Measurements from ENCODE around the gene STAT5A. TPM values are rescaled to one million over a fixed set of nuclear protein-coding genes. Genes with fewer than 3 reads are reported as not detected.
A peak's percentile ranks its signal among the peaks of the same experiment; 100 is the strongest.

Gene STAT5A
- total RNA-seq, 1 donor from 2014 or later: 2.9 TPM

GRCh38 chr17:42271779-42272035, 16.6 kb upstream of the STAT5A start:
- Mint-ChIP-seq H3K9me3 (no peaks in the 10 kb centered on the region), H3K4me3 (no peak overlapping the region), H3K4me1 (peaks cover 34% of the 10 kb centered on the region), H3K27me3 (ENCODE audit: low read depth) (no peaks in the 10 kb centered on the region), H3K36me3 (ENCODE audit: low read depth) (no peaks in the 10 kb centered on the region), H3K27ac (ENCODE audit: unreplicated experiment) (no peak overlapping the region)
- no peak for TF ChIP-seq CTCF (conservative IDR thresholded peaks at IDR 0.05)
- no peak for DNase-seq (ENCODE audit: low read depth, low spot score)

DNA sequence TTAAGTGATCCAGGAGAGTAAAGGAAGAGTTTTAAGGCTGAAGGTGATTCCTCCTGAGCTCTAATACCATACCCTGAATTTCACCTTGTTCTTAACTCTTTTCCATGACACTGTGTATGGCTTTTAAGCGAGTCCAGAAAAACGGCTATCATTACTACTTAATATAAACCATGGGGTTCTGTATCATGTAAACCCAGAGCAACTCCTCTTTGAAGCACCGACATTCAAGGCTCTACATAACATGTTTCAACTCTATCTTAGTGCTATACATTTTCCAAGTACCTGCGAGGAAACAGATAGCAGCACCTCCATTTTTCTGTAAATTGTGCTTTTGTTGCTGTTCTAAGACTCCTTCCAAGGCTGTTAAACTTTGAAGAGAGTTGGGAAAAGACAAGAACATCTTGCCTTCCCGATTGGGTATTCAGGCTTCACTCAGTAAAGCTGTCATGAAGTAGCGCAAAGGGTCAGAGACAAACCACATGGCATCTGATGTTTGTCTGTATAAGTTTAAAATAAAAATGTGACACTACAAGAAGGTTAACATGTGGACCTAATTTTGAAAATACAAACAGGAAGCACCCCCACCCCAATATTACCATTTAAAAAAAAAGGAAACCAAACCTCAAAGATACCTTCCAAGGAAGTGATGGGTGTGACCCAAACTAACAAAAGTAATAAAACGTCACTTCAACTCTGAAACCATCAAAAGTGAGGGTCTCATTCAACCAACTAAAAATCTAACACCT, 16.0 kb upstream of the STAT5A start:
- Mint-ChIP-seq H3K4me3 (peak overlapping the region; percentile 38), H3K27ac (ENCODE audit: unreplicated experiment) (no peak overlapping the region), H3K27me3 (ENCODE audit: low read depth) (no peaks in the 10 kb centered on the region), H3K4me1 (peaks cover 40% of the 10 kb centered on the region), H3K9me3 (no peaks in the 10 kb centered on the region), H3K36me3 (ENCODE audit: low read depth) (no peaks in the 10 kb centered on the region)
- TF ChIP-seq CTCF (conservative IDR thresholded peaks at IDR 0.05): no peak
- no peak for DNase-seq (ENCODE audit: low read depth, low spot score)

DNA sequence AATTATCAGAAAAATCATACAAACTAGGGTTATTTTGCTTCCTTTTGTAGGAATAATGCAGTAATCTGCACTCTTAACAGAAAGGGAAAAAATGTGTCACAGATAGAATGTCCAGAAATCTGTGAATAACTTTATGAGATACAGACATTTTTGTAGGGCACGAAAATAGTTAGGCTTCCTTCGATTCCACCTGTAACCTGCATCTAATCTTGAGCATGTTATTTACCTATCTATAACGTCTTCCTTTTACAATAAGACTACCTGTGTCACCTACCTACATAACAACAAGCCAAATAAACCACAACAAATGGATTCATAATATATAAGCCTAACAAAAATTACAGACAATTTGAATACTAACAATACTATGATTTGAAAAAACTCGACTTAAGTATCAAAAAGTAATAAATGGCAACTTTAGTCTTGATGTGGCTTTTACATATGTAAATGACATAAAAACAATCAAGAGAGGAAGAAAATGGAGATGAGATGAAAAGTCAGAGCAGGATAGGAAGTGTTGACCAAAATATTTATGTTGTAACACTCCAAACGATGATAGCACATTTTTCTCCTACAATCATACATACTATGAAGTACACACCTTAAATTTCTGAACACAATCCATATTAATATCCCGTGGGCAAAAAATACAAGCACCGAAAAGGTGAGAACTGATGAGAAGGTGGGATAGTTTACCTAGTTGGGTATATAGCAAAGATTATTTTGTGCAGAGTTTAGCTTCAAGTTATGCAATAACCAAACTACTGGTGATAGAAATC, 14.6 kb upstream of the STAT5A start:
- Mint-ChIP-seq H3K27ac (ENCODE audit: unreplicated experiment) (no peak overlapping the region), H3K9me3 (no peaks in the 10 kb centered on the region), H3K27me3 (ENCODE audit: low read depth) (no peaks in the 10 kb centered on the region), H3K4me1 (peaks cover 49% of the 10 kb centered on the region), H3K36me3 (ENCODE audit: low read depth) (no peaks in the 10 kb centered on the region), H3K4me3 (peak overlapping the region; percentile 67)
- no peak for DNase-seq (ENCODE audit: low read depth, low spot score)
- TF ChIP-seq CTCF (conservative IDR thresholded peaks at IDR 0.05): no peak

DNA sequence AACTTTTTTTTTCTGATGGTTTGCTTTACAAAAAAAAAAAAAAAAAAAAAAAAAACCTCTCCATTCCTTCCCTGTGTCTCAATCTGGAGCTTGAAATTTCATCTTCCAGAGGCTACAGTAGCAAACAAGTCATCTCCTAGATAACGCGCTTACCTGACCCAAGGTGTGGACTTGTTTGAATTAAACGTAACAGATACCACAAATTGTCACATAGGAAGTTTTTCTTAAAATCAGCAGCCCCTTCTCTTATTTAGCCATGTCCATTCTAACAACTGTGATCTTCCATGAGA, 14.1 kb upstream of the STAT5A start:
- Mint-ChIP-seq H3K27ac (ENCODE audit: unreplicated experiment) (no peak overlapping the region), H3K4me1 (peaks cover 49% of the 10 kb centered on the region), H3K4me3 (peak overlapping the region; percentile 94), H3K27me3 (ENCODE audit: low read depth) (no peaks in the 10 kb centered on the region), H3K9me3 (no peaks in the 10 kb centered on the region), H3K36me3 (ENCODE audit: low read depth) (no peaks in the 10 kb centered on the region)
- TF ChIP-seq CTCF (conservative IDR thresholded peaks at IDR 0.05): no peak
- no peak for DNase-seq (ENCODE audit: low read depth, low spot score)

- H3K27ac Mint-ChIP-seq (ENCODE audit: unreplicated experiment): peak overlapping the region; percentile 91
- H3K36me3 Mint-ChIP-seq (ENCODE audit: low read depth): no peaks in the 10 kb centered on the region
- no peaks in the 10 kb centered on the region for H3K9me3 Mint-ChIP-seq
- no peaks in the 10 kb centered on the region for H3K27me3 Mint-ChIP-seq (ENCODE audit: low read depth)
- H3K4me3 Mint-ChIP-seq: peak overlapping the region; percentile 94
- TF ChIP-seq CTCF (conservative IDR thresholded peaks at IDR 0.05): no peak
- peaks cover 48% of the 10 kb centered on the region for H3K4me1 Mint-ChIP-seq
- no peak for DNase-seq (ENCODE audit: low read depth, low spot score)
These were observed 13.3 kb upstream of the STAT5A start for GRCh38 chr17:42274812-42275526.
